PC-9 (cell line): Measurements from ENCODE around the gene RHEB. TPM values are rescaled to one million over a fixed set of nuclear protein-coding genes. Genes with fewer than 3 reads are reported as not detected.

ENCODE experiments used
- BruUV-seq: library from RNA; stranded (reverse); fragments of 400-500 nt; replicated peaks from 2 replicates; lab custom pipeline; 2021; lab: Mats Ljungman, UMichigan
- CTCF ChIA-PET: fragments of 300-600 bp; sonication (Branson Sonifier 250); formaldehyde crosslinking; loops from one replicate; lab custom pipeline; 2022; ENCODE audit warnings: antibody characterized with exemption; lab: Charles Lee
- POLR2A ChIA-PET: fragments of 300-600 bp; sonication (Branson Sonifier 250); formaldehyde crosslinking; loops from one replicate; lab custom pipeline; 2022; ENCODE audit warnings: antibody characterized with exemption; ENCODE audit not compliant: unreplicated experiment; lab: Charles Lee
- DNase-seq, 2 experiments: peaks; one replicate each; pipeline versions ENCODE4 v3.0.0 to v3.0.0-alpha.2; 2015 to 2022; ENCODE audit warnings: mixed read lengths in 1 of 2
- H2AFZ ChIP-seq: fragments of 200-600 bp; sonication (generic); 2 replicates; pipeline ENCODE4 v1.8.1; 2017; ENCODE audit warnings: antibody characterized with exemption
- H3F3A ChIP-seq: fragments of 200-600 bp; sonication (generic); 2 replicates; pipeline ENCODE4 v1.8.1; 2017; ENCODE audit warnings: antibody characterized with exemption, mild to moderate bottlenecking, low read depth; ENCODE audit not compliant: insufficient read depth
- H3K27ac ChIP-seq: fragments of 200-600 bp; sonication (generic); 2 replicates; pipeline ENCODE4 v1.6.1; 2016; ENCODE audit warnings: mixed run types
- H3K27me3 ChIP-seq: fragments of 200-600 bp; sonication (generic); 2 replicates; pipeline ENCODE4 v1.6.1; 2016; ENCODE audit warnings: low read depth, mixed run types; ENCODE audit not compliant: insufficient read depth
- H3K36me3 ChIP-seq: fragments of 200-600 bp; sonication (generic); 2 replicates; pipeline ENCODE4 v1.6.1; 2016; ENCODE audit warnings: low read depth, mixed run types
- H3K4me1 ChIP-seq: fragments of 200-600 bp; sonication (generic); replicated peaks from 2 replicates; pipeline ENCODE4 v1.6.1; 2016; ENCODE audit warnings: mixed run types; ENCODE audit not compliant: insufficient read depth
- H3K4me2 ChIP-seq: fragments of 200-600 bp; sonication (generic); 2 replicates; pipeline ENCODE4 v1.6.1; 2017; ENCODE audit warnings: mixed run types
- H3K4me3 ChIP-seq: fragments of 200-600 bp; sonication (generic); 2 replicates; pipeline ENCODE4 v1.6.1; 2016; ENCODE audit warnings: mixed run types
- H3K79me2 ChIP-seq: fragments of 200-600 bp; sonication (generic); 2 replicates; pipeline ENCODE4 v1.6.1; 2017; ENCODE audit warnings: low read depth, mixed run types
- H3K9me2 ChIP-seq: fragments of 200-600 bp; sonication (generic); 2 replicates; pipeline ENCODE4 v1.8.1; 2017; ENCODE audit warnings: mild to moderate bottlenecking; ENCODE audit not compliant: insufficient read depth
- H3K9me3 ChIP-seq: fragments of 200-600 bp; sonication (generic); 2 replicates; pipeline ENCODE4 v1.8.1; 2016; ENCODE audit warnings: low read depth; ENCODE audit not compliant: insufficient read depth
- H4K20me1 ChIP-seq: fragments of 200-600 bp; sonication (generic); 2 replicates; pipeline ENCODE4 v1.8.1; 2017; ENCODE audit not compliant: insufficient read depth
- CTCF ChIP-seq: fragments of 200-600 bp; sonication (generic); conservative IDR thresholded peaks from 2 replicates; pipeline ENCODE4 v1.6.1; 2017; ENCODE audit warnings: mixed run types, antibody characterized with exemption, mild to moderate bottlenecking, moderate library complexity
- EZH2 ChIP-seq: fragments of 200-600 bp; sonication (generic); IDR thresholded peaks from 2 replicates; pipeline ENCODE4 v1.8.0; 2017; ENCODE audit warnings: antibody characterized with exemption, low read depth
- intact Hi-C: fragments of 100-400 bp; cut with micrococcal nuclease; formaldehyde crosslinking; loops from one replicate; pipeline ENCODE4 v1.10.0; 2022; ENCODE audit not compliant: unreplicated experiment
- total RNA-seq: library from RNA; stranded (reverse); gene quantifications from 2 replicates; pipeline ENCODE4 v1.2.3, GENCODE V29; 2021

The RHEB gene
- total RNA-seq, 1 experiment from 2014 or later = 202 TPM

- CTCF ChIA-PET = no interaction called here
- 0 out of 2 replicates have a peak, but pooled peaks cover 11% of the 10 kb centered on the region for H3K9me3 ChIP-seq
- TF ChIP-seq CTCF (no peak), EZH2 (no peak)
- no peaks in the 10 kb centered on the region for H3K36me3 ChIP-seq
- H3K4me1 ChIP-seq = peaks cover 31% of the 10 kb centered on the region
- no peak for DNase-seq
- no peaks in the 10 kb centered on the region for H4K20me1 ChIP-seq
- BruUV-seq = no TSS peak
- intact Hi-C loops = no loop called here
- no peaks in the 10 kb centered on the region for H3K79me2 ChIP-seq
- no peaks in the 10 kb centered on the region for H3K9me2 ChIP-seq
- H2AFZ ChIP-seq = no peak overlapping the region
- no peak overlapping the region for H3K27ac ChIP-seq
- no peaks in the 10 kb centered on the region; the same call in 1 of the 2 replicates for H3F3A ChIP-seq
- POLR2A ChIA-PET = no interaction called here
- H3K4me3 ChIP-seq = no peak overlapping the region
- no peaks in the 10 kb centered on the region for H3K27me3 ChIP-seq
- no peak overlapping the region for H3K4me2 ChIP-seq
Measured at GRCh38 chr7:151423226-151423625, 96.5 kb downstream of the RHEB start.

- ChIA-PET POLR2A (no interaction called here), CTCF (no interaction called here)
- BruUV-seq = no TSS peak
- Histone ChIP-seq H3K4me1 (peaks cover 21% of the 10 kb centered on the region), H3K36me3 (no peaks in the 10 kb centered on the region), H3K27me3 (no peaks in the 10 kb centered on the region), H3F3A (no peaks in the 10 kb centered on the region), H3K27ac (no peak overlapping the region), H2AFZ (no peak overlapping the region), H3K4me2 (no peak overlapping the region), H3K4me3 (no peak overlapping the region), H3K79me2 (no peaks in the 10 kb centered on the region), H3K9me3 (0 out of 2 replicates have a peak, but pooled peaks cover 11% of the 10 kb centered on the region), H3K9me2 (no peaks in the 10 kb centered on the region), H4K20me1 (no peaks in the 10 kb centered on the region)
- TF ChIP-seq EZH2 (no peak), CTCF (no peak)
- DNase-seq = no peak
- intact Hi-C loops = no loop called here
Measured at GRCh38 chr7:151422212-151422611, 97.5 kb downstream of the RHEB start.

GRCh38 chr7:151420144-151420543, 99.6 kb downstream of the RHEB start:
- no peak overlapping the region for H3K27ac ChIP-seq
- no TSS peak for BruUV-seq

More at GRCh38 chr7:151420144-151420543, 99.6 kb downstream of the RHEB start:
- Histone ChIP-seq H3K4me3 (no peak overlapping the region), H3K27me3 (no peaks in the 10 kb centered on the region), H2AFZ (no peak overlapping the region), H4K20me1 (no peaks in the 10 kb centered on the region), H3F3A (no peaks in the 10 kb centered on the region), H3K9me3 (0 out of 2 replicates have a peak, but pooled peaks cover 11% of the 10 kb centered on the region), H3K79me2 (no peaks in the 10 kb centered on the region), H3K9me2 (no peaks in the 10 kb centered on the region), H3K4me1 (peaks cover 14% of the 10 kb centered on the region; the same call in 1 of the 2 replicates), H3K4me2 (no peak overlapping the region), H3K36me3 (no peaks in the 10 kb centered on the region)
- TF ChIP-seq EZH2 = no peak
- no peak for TF ChIP-seq CTCF
- POLR2A ChIA-PET = no interaction called here
- no peak for DNase-seq
- intact Hi-C loops = no loop called here
- CTCF ChIA-PET = interaction anchor here (0.5 kb wide), 1 partner anchor 8 kb away, joined by 3 read pairs; no protein-coding TSS in a partner anchor
